Adrenal gland (tissue), 12 donors: ENCODE measurements around the gene KCNA5. TPM values are rescaled to one million over a fixed set of nuclear protein-coding genes. Genes with fewer than 3 reads are reported as not detected.

Experiments used
- DNase-seq, 7 donors: peaks; one replicate each; pipeline ENCODE4 v3.0.0-alpha.2; 2019 to 2020
- H3K27ac ChIP-seq, 5 donors: fragments of 200-600 bp; sonication (generic) in 4 of 5; 1 replicate in 3 of 5; 2 replicates in 2 of 5; pipeline versions ENCODE4 v1.5.1 to v1.8.0; 2016 to 2020; ENCODE audit warnings: mild to moderate bottlenecking in 1 of 5
- H3K27me3 ChIP-seq: fragments of 200-600 bp; 2 replicates; pipeline ENCODE4 v1.8.0; 2021
- H3K36me3 ChIP-seq, 2 donors: fragments of 200-600 bp; replicated peaks in 1 of 2; 1 replicate in 1 of 2; 2 replicates in 1 of 2; pipeline versions ENCODE4 v1.5.1 to v1.8.0; 2018 to 2022
- H3K4me1 ChIP-seq, 2 donors: fragments of 200-600 bp; replicated peaks in 1 of 2; 1 replicate in 1 of 2; 2 replicates in 1 of 2; pipeline versions ENCODE4 v1.5.1 to v1.8.0; 2018 to 2021
- H3K4me3 ChIP-seq, 4 donors: fragments of 200-600 bp; sonication (generic) in 3 of 4; one replicate each; pipeline ENCODE4 v1.5.1; 2016 to 2018
- H3K9me3 ChIP-seq, 3 donors: fragments of 200-600 bp; sonication (generic) in 1 of 3; replicated peaks in 1 of 3; 1 replicate in 2 of 3; 2 replicates in 1 of 3; pipeline versions ENCODE4 v1.5.1 to v1.8.0; 2016 to 2021
- POLR2A ChIP-seq, 2 donors: fragments of 450-650 bp; IDR thresholded peaks; one replicate each; pipeline ENCODE4 v1.6.1; 2017; ENCODE audit warnings: antibody characterized with exemption in 2 of 2, mild to moderate bottlenecking in 2 of 2, moderate library complexity in 1 of 2
- WGBS, 4 donors: extraction: QIAGEN DNeasy Blood & Tissue Kit in 2 of 4; methylation state at CpG; one replicate each; pipeline versions ENCODE4 v1.1.5 to v1.1.7; 2013 to 2017; 5-methylcytosine and 5-hydroxymethylcytosine counted together
- intact Hi-C, 2 donors: fragments of 100-400 bp; cut with DNase I; formaldehyde crosslinking; loops; one replicate each; pipeline versions ENCODE4 v1.14.1 to v1.15.0; 2022 to 2023
- polyA plus RNA-seq, 3 donors: library from polyadenylated mRNA; stranded (reverse); fragments of 200-250 nt in 2 of 3; fragments of 350-450 nt in 1 of 3; fragmentation: Illumina TruSeq in 1 of 3; extraction: RNeasy Lipid Tissue Mini Kit (QIAGEN cat#74804) in 1 of 3; gene quantifications; one replicate each; pipeline ENCODE4 v1.2.3, GENCODE V29; 2013 to 2014
- total RNA-seq, 9 donors: library from RNA; depleted of rRNA in 4 of 9; stranded (reverse); fragments of >200 nt in 4 of 9; fragments of 120-200 nt in 1 of 9; fragmentation: NEBNext Ultra II Directional in 1 of 9; extraction: Animal tissue kit (Norgen Biotek cat#: 25700) in 1 of 9; gene quantifications; one replicate each; pipeline versions ENCODE4 v1.1.0 to v1.2.4, GENCODE V29; 2013 to 2023
- TF ChIP-seq, protein P1 (sequence below), 6 experiments: fragments of 450-650 bp in 4 of 6; fragments of 200-600 bp in 2 of 6; sonication (generic) in 1 of 6; IDR thresholded peaks; 1 replicate in 5 of 6; 2 replicates in 1 of 6; pipeline versions ENCODE4 v1.5.1 to v1.8.0; 2016 to 2021; ENCODE audit warnings: antibody characterized with exemption in 6 of 6, mild to moderate bottlenecking in 2 of 6, moderate library complexity in 1 of 6
- donor health status: healthy with polysubstance abuse.
- donor health status: Bipolar disorder and iron deficiency.
- donor health status: DM: yes; HTN: yes; CAD: no.
- donor health status: DM: no; HTN: no; CAD: no.
- donor health status: DM: no; HTN: no; CAD: no.
- donor health status: DM: yes; HTN: yes; CAD: no.

KCNA5 gene
- total and polyA plus RNA-seq, 12 donors: 0.07 to 0.98 (median 0.23) TPM; not detected in 4

DNA sequence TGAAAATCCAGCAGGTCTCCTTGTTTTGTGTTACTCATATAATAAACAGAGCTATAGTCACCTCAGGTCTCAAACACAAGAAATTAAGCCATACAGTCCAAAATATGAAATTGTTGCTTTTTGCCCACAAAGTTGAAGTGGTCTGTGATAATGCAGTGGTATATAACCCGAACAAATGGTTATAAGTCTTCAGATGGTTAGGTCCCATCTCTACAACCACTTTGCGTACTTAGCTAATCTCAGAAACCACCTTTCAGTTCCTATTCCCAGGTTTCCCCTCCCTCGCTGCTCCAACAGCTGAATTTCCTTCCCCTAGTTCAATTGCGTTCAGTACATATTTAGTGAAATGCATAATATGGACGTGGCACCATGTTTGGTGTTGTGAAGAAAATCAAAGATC lies 3.3 kb upstream of the KCNA5 start:
- 46 to 49% (median 48%) methylated on average over 5 of the region's 5 CpGs for WGBS, 4 donors
- Histone ChIP-seq H3K4me1 (no peaks in the 10 kb centered on the region), H3K27ac (no peak overlapping the region), H3K36me3 (no peaks in the 10 kb centered on the region), H3K9me3 (no peaks in the 10 kb centered on the region), H3K4me3 (no peak overlapping the region), H3K27me3 (peaks cover 24% of the 10 kb centered on the region)
- no peak for TF ChIP-seq POLR2A (IDR thresholded peaks at IDR 0.05)
- TF ChIP-seq, protein P1, sequence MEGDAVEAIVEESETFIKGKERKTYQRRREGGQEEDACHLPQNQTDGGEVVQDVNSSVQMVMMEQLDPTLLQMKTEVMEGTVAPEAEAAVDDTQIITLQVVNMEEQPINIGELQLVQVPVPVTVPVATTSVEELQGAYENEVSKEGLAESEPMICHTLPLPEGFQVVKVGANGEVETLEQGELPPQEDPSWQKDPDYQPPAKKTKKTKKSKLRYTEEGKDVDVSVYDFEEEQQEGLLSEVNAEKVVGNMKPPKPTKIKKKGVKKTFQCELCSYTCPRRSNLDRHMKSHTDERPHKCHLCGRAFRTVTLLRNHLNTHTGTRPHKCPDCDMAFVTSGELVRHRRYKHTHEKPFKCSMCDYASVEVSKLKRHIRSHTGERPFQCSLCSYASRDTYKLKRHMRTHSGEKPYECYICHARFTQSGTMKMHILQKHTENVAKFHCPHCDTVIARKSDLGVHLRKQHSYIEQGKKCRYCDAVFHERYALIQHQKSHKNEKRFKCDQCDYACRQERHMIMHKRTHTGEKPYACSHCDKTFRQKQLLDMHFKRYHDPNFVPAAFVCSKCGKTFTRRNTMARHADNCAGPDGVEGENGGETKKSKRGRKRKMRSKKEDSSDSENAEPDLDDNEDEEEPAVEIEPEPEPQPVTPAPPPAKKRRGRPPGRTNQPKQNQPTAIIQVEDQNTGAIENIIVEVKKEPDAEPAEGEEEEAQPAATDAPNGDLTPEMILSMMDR (IDR thresholded peaks at IDR 0.05): no peak
- DNase-seq: no peak
- intact Hi-C loops: no loop called here

DNA sequence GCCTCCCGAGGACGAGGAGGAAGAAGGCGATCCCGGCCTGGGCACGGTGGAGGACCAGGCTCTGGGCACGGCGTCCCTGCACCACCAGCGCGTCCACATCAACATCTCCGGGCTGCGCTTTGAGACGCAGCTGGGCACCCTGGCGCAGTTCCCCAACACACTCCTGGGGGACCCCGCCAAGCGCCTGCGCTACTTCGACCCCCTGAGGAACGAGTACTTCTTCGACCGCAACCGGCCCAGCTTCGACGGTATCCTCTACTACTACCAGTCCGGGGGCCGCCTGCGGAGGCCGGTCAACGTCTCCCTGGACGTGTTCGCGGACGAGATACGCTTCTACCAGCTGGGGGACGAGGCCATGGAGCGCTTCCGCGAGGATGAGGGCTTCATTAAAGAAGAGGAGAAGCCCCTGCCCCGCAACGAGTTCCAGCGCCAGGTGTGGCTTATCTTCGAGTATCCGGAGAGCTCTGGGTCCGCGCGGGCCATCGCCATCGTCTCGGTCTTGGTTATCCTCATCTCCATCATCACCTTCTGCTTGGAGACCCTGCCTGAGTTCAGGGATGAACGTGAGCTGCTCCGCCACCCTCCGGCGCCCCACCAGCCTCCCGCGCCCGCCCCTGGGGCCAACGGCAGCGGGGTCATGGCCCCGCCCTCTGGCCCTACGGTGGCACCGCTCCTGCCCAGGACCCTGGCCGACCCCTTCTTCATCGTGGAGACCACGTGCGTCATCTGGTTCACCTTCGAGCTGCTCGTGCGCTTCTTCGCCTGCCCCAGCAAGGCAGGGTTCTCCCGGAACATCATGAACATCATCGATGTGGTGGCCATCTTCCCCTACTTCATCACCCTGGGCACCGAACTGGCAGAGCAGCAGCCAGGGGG lies 979 bp downstream of the KCNA5 start:
- Histone ChIP-seq H3K9me3 (no peaks in the 10 kb centered on the region), H3K4me1 (no peaks in the 10 kb centered on the region), H3K4me3 (no peak overlapping the region), H3K27ac (no peak overlapping the region), H3K27me3 (peaks cover 24% of the 10 kb centered on the region), H3K36me3 (no peaks in the 10 kb centered on the region)
- DNase-seq: no peak
- intact Hi-C loops: no loop called here
- TF ChIP-seq, protein P1 (IDR thresholded peaks at IDR 0.05): no peak
- WGBS, 4 donors: 39 to 72% (median 53%) methylated on average over 39 to 71 of the region's 71 CpGs

DNA sequence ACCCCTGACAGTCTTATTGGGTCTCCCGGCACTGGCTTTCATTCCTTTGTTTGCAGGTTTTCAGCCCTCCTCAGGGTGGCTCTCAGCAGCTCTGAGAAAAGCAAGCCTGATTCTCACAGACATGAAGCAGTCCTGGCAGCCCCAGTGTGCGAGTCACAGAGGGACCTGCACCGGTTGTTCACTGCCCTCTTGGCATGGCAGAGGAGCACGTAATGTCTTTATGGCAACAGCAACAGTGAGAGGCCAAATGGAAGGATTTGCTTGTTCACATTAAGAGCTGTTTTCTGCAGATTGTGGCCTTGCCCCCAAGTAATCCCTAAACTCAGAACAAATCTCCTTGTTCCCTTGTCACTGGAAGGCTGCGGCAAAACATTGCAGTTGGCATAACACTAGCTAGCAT lies 3.4 kb downstream of the KCNA5 start:
- TF ChIP-seq POLR2A (IDR thresholded peaks at IDR 0.05): no peak
- TF ChIP-seq, protein P1 (IDR thresholded peaks at IDR 0.05): no peak
- H3K36me3 ChIP-seq: no peaks in the 10 kb centered on the region
- no peak for DNase-seq
- H3K4me3 ChIP-seq: no peak overlapping the region
- 41 to 80% (median 46%) methylated on average over 1 to 5 of the region's 5 CpGs for WGBS, 4 donors
- no peak overlapping the region for H3K27ac ChIP-seq
- H3K27me3 ChIP-seq: peaks cover 20% of the 10 kb centered on the region
- intact Hi-C loops: no loop called here
- no peaks in the 10 kb centered on the region for H3K9me3 ChIP-seq
- H3K4me1 ChIP-seq: no peaks in the 10 kb centered on the region

DNA sequence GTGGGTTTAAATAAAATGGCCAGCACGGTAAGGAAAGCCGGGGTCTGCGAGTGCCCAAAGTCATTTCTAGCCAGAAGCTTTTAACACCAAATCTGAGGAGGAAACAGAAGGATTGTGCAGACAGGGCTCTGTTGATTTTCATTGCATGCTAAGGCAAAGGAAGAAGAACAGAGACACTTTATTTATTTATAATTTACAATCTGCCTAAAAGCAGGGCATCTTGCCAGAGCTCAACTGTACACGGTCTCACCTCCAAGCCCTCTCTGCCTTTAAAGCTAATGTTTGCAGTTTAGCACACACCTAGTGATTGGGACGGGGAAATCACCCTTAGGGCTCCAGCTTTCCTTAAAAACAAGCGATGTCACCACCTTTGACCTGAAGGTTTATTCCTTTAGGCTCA lies 4.0 kb downstream of the KCNA5 start:
- Histone ChIP-seq H3K36me3 (no peaks in the 10 kb centered on the region), H3K4me3 (no peak overlapping the region), H3K9me3 (no peaks in the 10 kb centered on the region), H3K27ac (no peak overlapping the region), H3K27me3 (peaks cover 20% of the 10 kb centered on the region), H3K4me1 (no peaks in the 10 kb centered on the region)
- no peak for TF ChIP-seq POLR2A (IDR thresholded peaks at IDR 0.05)
- TF ChIP-seq, protein P1 (IDR thresholded peaks at IDR 0.05): no peak
- DNase-seq: no peak
- WGBS, 4 donors: 44 to 57% (median 51%) methylated on average over 6 of the region's 6 CpGs
- intact Hi-C loops: no loop called here
